Stimulated activated naive CD8-positive, alpha-beta T cell treated with anti-CD3 and anti-CD28 coated beads, Interleukin-15, amount 100 ng/mL, for 72 hours (primary cell): ENCODE results near the gene CCR6.

ENCODE experiments used
- ATAC-seq: fragments of 150-1000 bp; cut with Tn5 transposase; 2 replicates; pipeline ENCODE4 v1.10.0; 2021; ENCODE audit warnings: mild to moderate bottlenecking, moderate library complexity
- DNase-seq, 2 donors: peaks; one replicate each; pipeline ENCODE4 v3.0.0; 2021 to 2022
- H3K27ac Mint-ChIP-seq, 2 donors: one replicate each; pipeline ENCODE4 v1.8.0; 2022; ENCODE audit warnings: mild to moderate bottlenecking in 2 of 2, mixed read lengths in 2 of 2, moderate library complexity in 2 of 2
- H3K27me3 Mint-ChIP-seq: one replicate; pipeline ENCODE4 v1.8.0; 2022; ENCODE audit warnings: mixed read lengths
- H3K4me1 Mint-ChIP-seq: one replicate; pipeline ENCODE4 v1.8.0; 2022; ENCODE audit warnings: mild to moderate bottlenecking, mixed read lengths
- H3K4me3 Mint-ChIP-seq, 2 donors: one replicate each; pipeline ENCODE4 v1.8.0; 2022; ENCODE audit warnings: mild to moderate bottlenecking in 2 of 2, mixed read lengths in 2 of 2, moderate library complexity in 1 of 2
- H3K9me3 Mint-ChIP-seq, 2 donors: one replicate each; pipeline ENCODE4 v1.8.0; 2022; ENCODE audit warnings: mixed read lengths in 2 of 2

The CCR6 gene

GRCh38 chr6:167124753-167125152, 1.9 kb downstream of the CCR6 start:
- ATAC-seq, result no peak
- no peak for DNase-seq
- H3K9me3 Mint-ChIP-seq, result peaks cover 0 to 5% of the 10 kb centered on the region in 2 donors
- H3K27ac Mint-ChIP-seq, result no peak overlapping the region
- H3K4me1 Mint-ChIP-seq, result peaks cover 16% of the 10 kb centered on the region
- H3K27me3 Mint-ChIP-seq, result peaks cover 8% of the 10 kb centered on the region
- H3K4me3 Mint-ChIP-seq, result no peak overlapping the region

DNA sequence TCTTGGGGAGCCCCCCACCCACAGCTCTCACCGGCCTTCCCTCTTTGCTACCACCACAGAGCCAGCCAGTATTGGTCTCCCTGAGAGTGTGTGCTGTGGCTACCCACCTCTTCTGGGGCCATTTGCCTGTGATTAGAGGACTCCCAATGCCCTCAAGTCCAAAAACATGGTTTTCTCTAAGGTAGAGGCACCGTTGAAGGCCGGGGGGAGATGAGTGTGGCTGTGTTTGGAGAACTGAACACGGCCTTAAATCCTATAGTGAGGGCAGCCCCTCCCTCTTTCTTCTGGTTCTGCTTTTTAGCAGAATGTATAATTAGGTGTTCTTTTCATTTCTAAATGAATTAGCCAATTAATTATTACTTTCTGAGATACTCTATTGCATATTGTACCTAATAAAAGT, 2.5 kb downstream of the CCR6 start:
- Mint-ChIP-seq H3K4me3 (no peak overlapping the region), H3K9me3 (peaks cover 0 to 5% of the 10 kb centered on the region in 2 donors), H3K4me1 (peaks cover 18% of the 10 kb centered on the region), H3K27me3 (peaks cover 8% of the 10 kb centered on the region), H3K27ac (no peak overlapping the region)
- ATAC-seq, result no peak
- no peak for DNase-seq

DNA sequence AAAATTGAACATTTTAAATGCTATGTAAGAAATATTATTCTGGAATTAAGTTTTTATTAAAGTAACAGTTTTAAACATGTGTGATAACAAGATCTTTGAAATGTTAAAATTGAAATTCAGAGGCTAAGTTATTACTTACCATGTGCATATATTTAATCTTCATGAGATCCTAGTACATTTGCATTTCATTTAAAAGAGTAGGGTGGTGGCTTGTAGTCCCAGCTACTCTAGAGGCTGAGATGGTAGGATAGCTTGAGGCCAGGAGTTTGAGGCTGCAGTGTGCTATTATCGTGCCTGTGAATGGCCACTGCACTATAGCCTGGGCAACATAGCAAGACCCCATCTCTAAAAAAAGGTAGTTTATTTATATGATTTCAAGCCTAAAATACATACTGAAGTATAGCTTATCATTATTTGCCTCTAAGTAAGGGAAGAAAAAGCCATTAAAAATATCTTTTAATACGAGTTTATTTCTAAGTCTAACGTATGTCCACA, 3.0 kb downstream of the CCR6 start:
- no peak overlapping the region for H3K27ac Mint-ChIP-seq
- H3K27me3 Mint-ChIP-seq, result peaks cover 8% of the 10 kb centered on the region
- H3K4me1 Mint-ChIP-seq, result peaks cover 18% of the 10 kb centered on the region
- no peak overlapping the region for H3K4me3 Mint-ChIP-seq
- peaks cover 0 to 5% of the 10 kb centered on the region in 2 donors for H3K9me3 Mint-ChIP-seq
- ATAC-seq (no peak), DNase-seq (no peak)

DNA sequence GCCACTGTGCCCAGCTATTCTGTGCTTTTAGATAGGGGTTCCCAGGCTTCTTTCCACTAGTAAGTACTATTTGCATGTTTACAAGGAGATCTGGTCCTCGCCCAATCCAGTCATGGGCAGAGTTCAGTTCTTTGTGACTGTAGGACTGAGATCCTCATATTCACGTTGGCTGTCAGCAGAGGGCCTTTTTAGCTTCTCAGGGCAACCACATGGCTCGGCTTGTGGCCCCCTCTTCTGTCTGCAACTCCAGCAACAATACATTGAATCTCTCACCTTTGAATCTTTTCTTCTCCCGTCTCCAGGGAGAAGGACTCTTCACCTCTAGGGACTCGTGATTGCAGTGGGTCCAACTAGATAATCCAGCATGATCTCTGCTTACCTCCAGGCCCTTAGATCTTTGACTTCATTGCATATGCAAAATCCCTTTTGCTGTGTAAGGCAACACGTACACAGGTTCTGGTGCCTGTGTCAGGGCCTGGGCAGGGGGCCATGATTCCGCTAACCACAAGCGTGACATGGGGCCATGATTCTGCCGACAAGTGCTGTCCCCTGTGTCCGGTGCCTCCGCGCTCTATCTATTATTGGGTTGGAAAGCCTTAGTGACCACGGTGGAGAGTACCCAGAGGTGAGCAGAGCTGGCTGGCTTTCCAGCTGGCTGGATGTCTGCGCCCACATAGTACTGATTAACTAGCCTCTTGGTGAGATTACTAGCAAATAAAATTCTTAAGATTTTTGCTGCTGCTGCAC, 5.1 kb downstream of the CCR6 start:
- no peak for DNase-seq
- Mint-ChIP-seq H3K9me3 (peaks cover 0 to 5% of the 10 kb centered on the region in 2 donors), H3K4me1 (peaks cover 8% of the 10 kb centered on the region)

DNA sequence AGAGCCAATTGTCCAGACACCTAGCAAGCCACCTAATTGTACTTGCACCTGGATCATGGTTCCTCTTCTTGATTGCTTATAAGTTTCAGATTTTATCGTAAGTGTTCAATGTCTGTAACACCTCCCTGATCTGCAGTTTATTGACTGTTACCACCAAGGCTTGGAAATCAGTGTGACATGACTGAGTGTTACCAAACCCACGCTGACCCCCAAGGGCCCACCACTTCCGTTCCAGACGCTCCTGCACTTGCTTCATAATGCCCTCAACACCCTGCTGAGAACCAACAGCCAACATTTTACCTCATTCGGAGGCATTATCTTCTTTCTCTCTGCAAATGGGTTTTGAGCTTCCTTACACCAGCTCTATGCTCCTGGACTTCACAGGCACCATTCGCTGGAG, 6.3 kb downstream of the CCR6 start:
- Mint-ChIP-seq H3K4me3 (no peak overlapping the region), H3K27me3 (no peaks in the 10 kb centered on the region), H3K9me3 (peaks cover 0 to 5% of the 10 kb centered on the region in 2 donors), H3K4me1 (peaks cover 8% of the 10 kb centered on the region), H3K27ac (no peak overlapping the region)
- no peak for ATAC-seq
- DNase-seq, result no peak

More for the DNA sequence above, 5.1 kb downstream of the CCR6 start:
- Mint-ChIP-seq H3K4me3 (no peak overlapping the region), H3K27me3 (no peaks in the 10 kb centered on the region), H3K27ac (no peak overlapping the region)
- ATAC-seq, result no peak

GRCh38 chr6:167129562-167129961, 6.7 kb downstream of the CCR6 start:
- no peak for DNase-seq
- no peak for ATAC-seq
- Mint-ChIP-seq H3K4me1 (peaks cover 8% of the 10 kb centered on the region), H3K4me3 (no peak overlapping the region), H3K27ac (no peak overlapping the region), H3K27me3 (no peaks in the 10 kb centered on the region), H3K9me3 (peaks cover 0 to 5% of the 10 kb centered on the region in 2 donors)

DNA sequence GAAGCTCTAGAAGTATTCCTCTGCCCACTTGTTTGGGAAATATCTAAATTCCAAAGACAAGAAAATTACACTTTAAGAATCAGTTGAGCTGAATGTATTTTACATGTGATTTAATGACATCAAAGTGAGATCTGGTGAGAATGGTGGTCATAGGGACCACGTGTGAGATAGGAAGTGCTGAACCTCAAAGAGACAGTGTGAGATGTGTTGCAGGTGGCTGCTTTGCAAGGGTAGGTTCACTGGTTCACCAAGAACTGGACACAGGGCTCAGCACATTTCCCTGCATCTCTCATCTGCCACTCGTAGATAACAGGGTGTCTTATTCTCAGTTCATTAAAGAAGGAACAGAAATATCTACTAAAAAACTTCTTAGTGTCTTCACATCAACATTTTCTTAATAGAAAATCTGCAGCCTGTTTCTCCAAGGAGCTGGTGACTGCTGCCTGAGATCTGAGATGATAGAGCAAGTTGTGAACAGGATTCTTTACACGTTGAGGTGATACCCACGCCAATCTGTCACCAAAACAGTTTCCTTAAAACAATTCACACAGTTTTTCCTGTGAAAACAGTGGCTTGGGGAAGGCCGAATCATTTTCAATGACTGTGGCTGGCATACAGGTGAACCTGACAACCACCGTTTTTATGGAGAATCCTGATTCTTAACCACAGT, 7.2 kb downstream of the CCR6 start:
- Mint-ChIP-seq H3K4me3 (no peak overlapping the region), H3K27ac (no peak overlapping the region)
- no peak for DNase-seq

DNA sequence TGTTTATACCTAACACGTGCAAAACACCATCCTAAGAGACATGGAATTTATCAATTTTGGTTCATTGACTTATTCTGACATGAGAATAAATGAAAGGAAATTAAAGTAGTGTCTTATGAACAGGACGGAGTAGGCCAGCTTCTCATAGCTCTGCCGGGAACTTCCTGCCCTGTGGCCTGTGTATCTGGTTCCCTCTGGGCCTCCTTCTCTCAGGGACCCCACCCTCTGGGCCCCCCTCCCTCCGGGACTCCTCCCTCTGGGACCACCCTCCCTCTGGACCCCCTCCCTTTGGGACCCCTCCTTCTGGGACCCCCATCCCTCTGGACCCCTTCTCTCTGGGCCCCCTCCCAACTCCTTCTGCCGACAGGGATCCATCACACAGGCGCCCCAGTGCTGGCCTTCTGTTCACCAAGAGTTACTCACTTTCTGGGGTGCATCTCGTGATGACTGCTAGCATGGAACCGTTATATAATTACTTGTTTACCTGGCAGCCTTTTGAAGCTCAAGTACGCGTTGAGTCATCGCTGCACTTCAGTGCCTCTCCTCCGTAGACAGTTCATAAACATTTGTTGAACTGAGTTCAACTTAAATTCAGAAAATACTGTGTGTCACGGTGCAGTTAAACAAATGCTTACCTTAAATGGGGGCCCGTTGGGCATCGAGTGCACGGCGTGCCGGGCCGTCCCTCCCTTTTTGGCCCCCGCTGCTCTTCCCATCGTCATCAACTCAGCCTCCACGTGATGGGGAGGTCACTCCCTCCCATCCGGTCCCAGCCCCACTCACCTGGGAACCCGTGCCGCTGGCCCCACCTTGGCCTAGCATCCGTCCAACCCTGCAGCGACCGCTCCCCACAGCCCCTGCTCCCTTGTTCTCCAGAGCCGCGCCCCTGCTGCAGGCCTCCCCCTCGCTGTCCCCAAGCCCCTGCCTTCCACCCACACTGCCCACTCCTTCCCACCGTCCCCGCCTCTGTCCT, 8.1 kb downstream of the CCR6 start:
- H3K9me3 Mint-ChIP-seq, result peaks cover 0 to 5% of the 10 kb centered on the region in 2 donors
- H3K4me1 Mint-ChIP-seq, result peaks cover 8% of the 10 kb centered on the region
- ATAC-seq, result peak; percentile 77
- no peak for DNase-seq
- no peak overlapping the region for H3K4me3 Mint-ChIP-seq
- H3K27ac Mint-ChIP-seq, result no peak overlapping the region
- no peaks in the 10 kb centered on the region for H3K27me3 Mint-ChIP-seq

More for the DNA sequence above, 7.2 kb downstream of the CCR6 start:
- Mint-ChIP-seq H3K9me3 (peaks cover 0 to 5% of the 10 kb centered on the region in 2 donors), H3K27me3 (no peaks in the 10 kb centered on the region), H3K4me1 (peaks cover 8% of the 10 kb centered on the region)
- ATAC-seq, result no peak

DNA sequence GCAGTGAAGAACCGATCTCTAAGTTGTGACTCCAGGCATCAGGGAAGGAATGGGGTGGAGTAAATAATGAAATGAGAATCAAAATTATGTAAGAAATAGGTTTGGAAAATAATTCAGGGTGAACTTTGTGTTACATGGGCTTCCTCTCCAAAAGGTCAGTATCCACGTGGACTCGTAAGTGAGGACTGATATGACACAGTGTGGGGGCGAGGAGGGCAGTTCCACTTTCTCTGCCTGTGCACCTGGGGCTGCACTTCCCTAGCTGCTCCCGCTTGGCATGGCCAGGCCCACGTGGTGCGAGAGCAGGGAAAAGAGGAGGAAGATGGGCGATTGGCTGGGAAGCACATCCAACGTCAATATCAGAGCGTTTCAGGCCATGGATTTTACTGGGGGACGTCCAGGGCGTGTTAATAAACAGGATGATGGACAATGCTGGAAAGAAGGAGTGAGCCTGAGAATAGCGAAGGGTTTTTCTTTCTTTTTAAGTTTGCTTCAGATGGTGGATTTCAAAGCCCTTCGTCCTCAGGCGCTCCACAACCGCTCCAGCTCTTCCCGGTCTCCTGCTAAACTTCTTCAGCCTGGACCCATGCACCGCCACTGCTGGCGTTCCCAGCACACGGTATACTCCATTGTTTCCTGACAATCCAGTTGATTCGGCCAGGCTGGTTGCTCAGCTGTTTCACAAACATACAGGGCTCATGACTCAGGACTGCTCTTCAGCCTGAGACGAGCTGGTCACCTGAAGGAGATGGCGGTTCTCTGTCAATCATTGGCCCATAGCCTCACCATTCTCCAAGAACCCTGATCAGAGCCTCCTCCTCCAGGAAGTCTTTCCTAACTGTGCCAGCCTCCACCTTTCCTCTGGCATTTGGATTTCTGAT, 11.8 kb downstream of the CCR6 start:
- H3K4me1 Mint-ChIP-seq, result peaks cover 15% of the 10 kb centered on the region
- H3K9me3 Mint-ChIP-seq, result no peaks in the 10 kb centered on the region
- ATAC-seq, result no peak
- H3K27ac Mint-ChIP-seq, result no peak overlapping the region
- H3K27me3 Mint-ChIP-seq, result peaks cover 17% of the 10 kb centered on the region
- DNase-seq, result no peak
- no peak overlapping the region for H3K4me3 Mint-ChIP-seq

DNA sequence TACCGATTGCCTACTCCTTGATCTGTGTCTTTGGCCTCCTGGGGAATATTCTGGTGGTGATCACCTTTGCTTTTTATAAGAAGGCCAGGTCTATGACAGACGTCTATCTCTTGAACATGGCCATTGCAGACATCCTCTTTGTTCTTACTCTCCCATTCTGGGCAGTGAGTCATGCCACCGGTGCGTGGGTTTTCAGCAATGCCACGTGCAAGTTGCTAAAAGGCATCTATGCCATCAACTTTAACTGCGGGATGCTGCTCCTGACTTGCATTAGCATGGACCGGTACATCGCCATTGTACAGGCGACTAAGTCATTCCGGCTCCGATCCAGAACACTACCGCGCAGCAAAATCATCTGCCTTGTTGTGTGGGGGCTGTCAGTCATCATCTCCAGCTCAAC, 13.5 kb downstream of the CCR6 start:
- Mint-ChIP-seq H3K27ac (no peak overlapping the region), H3K9me3 (no peaks in the 10 kb centered on the region), H3K4me3 (no peak overlapping the region), H3K4me1 (peaks cover 16% of the 10 kb centered on the region), H3K27me3 (peaks cover 30% of the 10 kb centered on the region)
- DNase-seq (no peak), ATAC-seq (no peak)

DNA sequence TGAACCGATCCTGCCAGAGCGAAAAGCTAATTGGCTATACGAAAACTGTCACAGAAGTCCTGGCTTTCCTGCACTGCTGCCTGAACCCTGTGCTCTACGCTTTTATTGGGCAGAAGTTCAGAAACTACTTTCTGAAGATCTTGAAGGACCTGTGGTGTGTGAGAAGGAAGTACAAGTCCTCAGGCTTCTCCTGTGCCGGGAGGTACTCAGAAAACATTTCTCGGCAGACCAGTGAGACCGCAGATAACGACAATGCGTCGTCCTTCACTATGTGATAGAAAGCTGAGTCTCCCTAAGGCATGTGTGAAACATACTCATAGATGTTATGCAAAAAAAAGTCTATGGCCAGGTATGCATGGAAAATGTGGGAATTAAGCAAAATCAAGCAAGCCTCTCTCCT, 14.2 kb downstream of the CCR6 start:
- DNase-seq (no peak), ATAC-seq (no peak)
- Mint-ChIP-seq H3K9me3 (no peaks in the 10 kb centered on the region), H3K4me3 (peak overlapping the region in 1 of 2 donors; percentile 42), H3K27me3 (peaks cover 31% of the 10 kb centered on the region), H3K4me1 (peaks cover 18% of the 10 kb centered on the region), H3K27ac (no peak overlapping the region)

DNA sequence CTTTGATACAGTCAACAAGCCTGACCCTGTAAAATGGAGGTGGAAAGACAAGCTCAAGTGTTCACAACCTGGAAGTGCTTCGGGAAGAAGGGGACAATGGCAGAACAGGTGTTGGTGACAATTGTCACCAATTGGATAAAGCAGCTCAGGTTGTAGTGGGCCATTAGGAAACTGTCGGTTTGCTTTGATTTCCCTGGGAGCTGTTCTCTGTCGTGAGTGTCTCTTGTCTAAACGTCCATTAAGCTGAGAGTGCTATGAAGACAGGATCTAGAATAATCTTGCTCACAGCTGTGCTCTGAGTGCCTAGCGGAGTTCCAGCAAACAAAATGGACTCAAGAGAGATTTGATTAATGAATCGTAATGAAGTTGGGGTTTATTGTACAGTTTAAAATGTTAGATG, 15.0 kb downstream of the CCR6 start:
- Mint-ChIP-seq H3K9me3 (no peaks in the 10 kb centered on the region), H3K4me1 (peaks cover 21% of the 10 kb centered on the region), H3K4me3 (no peak overlapping the region), H3K27ac (no peak overlapping the region), H3K27me3 (peaks cover 31% of the 10 kb centered on the region)
- ATAC-seq (no peak), DNase-seq (no peak)

- no peaks in the 10 kb centered on the region for H3K9me3 Mint-ChIP-seq
- H3K27ac Mint-ChIP-seq, result no peak overlapping the region
- H3K4me3 Mint-ChIP-seq, result no peak overlapping the region
- peaks cover 46% of the 10 kb centered on the region for H3K27me3 Mint-ChIP-seq
- peaks cover 21% of the 10 kb centered on the region for H3K4me1 Mint-ChIP-seq
- no peak for DNase-seq
- no peak for ATAC-seq
Observed at GRCh38 chr6:167139761-167140160, 16.9 kb downstream of the CCR6 start.

DNA sequence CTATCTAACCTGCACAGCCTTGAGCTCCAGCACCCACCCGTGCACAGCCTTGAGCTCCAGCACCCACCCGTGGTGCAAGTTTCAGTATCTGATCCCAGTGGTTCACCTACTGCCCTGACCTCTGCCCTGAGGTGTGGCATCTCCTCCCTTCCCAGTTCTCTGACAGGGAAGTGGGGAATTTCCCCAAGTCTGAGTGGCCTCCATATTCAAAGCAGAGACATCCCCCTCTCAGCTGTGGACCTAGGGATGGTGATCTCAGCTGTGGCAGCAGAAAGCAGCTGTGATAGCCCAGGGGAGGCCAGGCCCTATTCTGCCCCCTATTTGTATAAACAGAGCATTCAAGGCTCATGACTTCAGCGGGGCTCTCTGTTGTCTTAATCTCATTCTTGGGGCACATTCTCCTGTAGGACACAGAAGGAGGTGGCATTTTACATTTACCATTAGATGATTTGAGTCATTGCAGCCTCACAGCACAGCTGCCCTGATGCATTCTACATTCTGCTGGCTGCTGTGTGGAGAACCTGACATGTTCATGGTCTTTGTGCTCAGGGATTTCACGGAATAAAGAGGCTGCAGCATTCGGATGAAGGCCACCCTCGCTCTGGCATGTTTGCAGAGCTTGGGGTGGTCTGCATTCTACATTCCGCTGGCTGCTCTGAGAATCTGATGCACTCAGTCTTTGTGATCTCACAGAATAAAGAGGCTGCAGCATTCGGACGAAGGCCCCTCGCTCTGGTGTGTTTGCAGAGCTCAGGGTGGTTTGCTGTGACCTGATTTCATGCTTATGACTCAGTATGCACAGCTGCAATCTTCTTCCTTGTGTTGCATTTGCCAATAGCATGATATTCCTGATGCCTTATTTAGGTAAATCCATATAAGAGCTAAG, 17.9 kb downstream of the CCR6 start:
- Mint-ChIP-seq H3K4me3 (no peak overlapping the region), H3K27me3 (peaks cover 52% of the 10 kb centered on the region), H3K9me3 (no peaks in the 10 kb centered on the region), H3K4me1 (peaks cover 21% of the 10 kb centered on the region), H3K27ac (no peak overlapping the region)
- DNase-seq (no peak), ATAC-seq (no peak)
